Kidney (tissue), 14 donors: ENCODE data around the gene TMEM94. TPM values are rescaled to one million over a fixed set of nuclear protein-coding genes. Genes with fewer than 3 reads are reported as not detected.

Experiments
- DNase-seq, 5 donors: peaks; one replicate each; pipeline ENCODE4 v3.0.0-alpha.2; 2013 to 2020
- FAIRE-seq: peaks from 2 replicates; lab custom pipeline; 2012; peaks lifted over from hg19 to GRCh38; lab: Jason Lieb, UNC
- H3K27ac ChIP-seq, 2 donors: one replicate each; pipeline ENCODE4 v1.7.0; 2013; ENCODE audit warnings: low read depth in 2 of 2, low read length in 2 of 2, inconsistent platforms in 1 of 2
- H3K27me3 ChIP-seq: one replicate; pipeline ENCODE4 v1.7.1; 2013; ENCODE audit warnings: low read length, inconsistent platforms; ENCODE audit not compliant: control insufficient read depth, insufficient read depth
- H3K36me3 ChIP-seq, 3 donors: one replicate each; pipeline versions ENCODE4 v1.7.0 to v1.7.1; 2013; ENCODE audit warnings: low read length in 3 of 3, control low read depth in 1 of 3, inconsistent platforms in 1 of 3; ENCODE audit not compliant: insufficient read depth in 3 of 3, control insufficient read depth in 2 of 3
- H3K4me1 ChIP-seq, 3 donors: one replicate each; pipeline versions ENCODE4 v1.7.0 to v1.7.1; 2013; ENCODE audit warnings: low read length in 3 of 3, inconsistent platforms in 1 of 3, low read depth in 1 of 3; ENCODE audit not compliant: control insufficient read depth in 2 of 3, insufficient read depth in 2 of 3
- H3K4me3 ChIP-seq, 3 donors: one replicate each; pipeline versions ENCODE4 v1.7.0 to v1.8.1; 2013; ENCODE audit warnings: low read length in 3 of 3, control low read depth in 1 of 3, inconsistent platforms in 1 of 3
- H3K9ac ChIP-seq, 3 donors: one replicate each; pipeline versions ENCODE4 v1.7.0 to v1.7.1; 2013; ENCODE audit warnings: low read length in 3 of 3, control low read depth in 1 of 3, inconsistent platforms in 1 of 3
- H3K9me3 ChIP-seq, 3 donors: one replicate each; pipeline versions ENCODE4 v1.7.0 to v1.7.1; 2013; ENCODE audit warnings: low read length in 3 of 3, control low read depth in 1 of 3, inconsistent platforms in 1 of 3; ENCODE audit not compliant: control insufficient read depth in 2 of 3, insufficient read depth in 1 of 3
- CTCF ChIP-seq: IDR thresholded peaks from 3 replicates; pipeline ENCODE4 v1.5.1; 2012; ENCODE audit warnings: mild to moderate bottlenecking, moderate library complexity, borderline replicate concordance; ENCODE audit not compliant: insufficient read depth; ENCODE audit errors: extremely low read depth
- intact Hi-C: fragments of 100-400 bp; cut with DNase I; formaldehyde crosslinking; loops from one replicate; pipeline ENCODE4 v1.11.1; 2022
- polyA plus RNA-seq: library from polyadenylated mRNA; stranded (reverse); fragments of 350-450 nt; fragmentation: Illumina TruSeq; extraction: RNeasy Lipid Tissue Mini Kit (QIAGEN cat#74804); gene quantifications from one replicate; pipeline ENCODE4 v1.2.3, GENCODE V29; 2014; ENCODE audit warnings: low read depth, low replicate concordance; ENCODE audit not compliant: insufficient read depth
- total RNA-seq: library from RNA; stranded (reverse); fragmentation: NEBNext Ultra II Directional; extraction: Animal tissue kit (Norgen Biotek cat#: 25700); gene quantifications from one replicate; pipeline ENCODE4 v1.2.1, GENCODE V29; 2021
- donor health status: control.
- donor health status: control.
- donor health status: control.
- donor health status: control.
- donor health status: control.
- donor health status: DM: yes; HTN: yes; CAD: no.
- donor health status: Normal renal cell carcinoma (clear cell type).

TMEM94 gene
- total and polyA plus RNA-seq, 2 donors from 2014 or later: 49.6 to 82.6 TPM

- H3K9ac ChIP-seq: no peak overlapping the region
- H3K27ac ChIP-seq: no peak overlapping the region
- DNase-seq (no peak), FAIRE-seq (no peak)
- H3K27me3 ChIP-seq: no peaks in the 10 kb centered on the region
- H3K4me3 ChIP-seq: no peak overlapping the region
- peaks cover 0 to 23% (median 10%) of the 10 kb centered on the region in 3 donors for H3K4me1 ChIP-seq
- TF ChIP-seq CTCF: no peak
- intact Hi-C loops: no loop called here
- H3K9me3 ChIP-seq: no peaks in the 10 kb centered on the region
- peaks cover 0 to 45% (median 19%) of the 10 kb centered on the region in 3 donors for H3K36me3 ChIP-seq
Measured at GRCh38 chr17:75493476-75494129, 37.2 kb downstream of the TMEM94 start.

- no peaks in the 10 kb centered on the region for H3K9me3 ChIP-seq
- H3K27me3 ChIP-seq: no peaks in the 10 kb centered on the region
- no peak overlapping the region for H3K27ac ChIP-seq
- no peak for TF ChIP-seq CTCF
- H3K9ac ChIP-seq: no peak overlapping the region
- no peak for DNase-seq
- peaks cover 0 to 45% (median 19%) of the 10 kb centered on the region in 3 donors for H3K36me3 ChIP-seq
- peaks cover 0 to 22% (median 10%) of the 10 kb centered on the region in 3 donors for H3K4me1 ChIP-seq
- intact Hi-C loops: no loop called here
- no peak overlapping the region for H3K4me3 ChIP-seq
- no peak for FAIRE-seq
Measured at GRCh38 chr17:75494326-75494877, 38.0 kb downstream of the TMEM94 start.

GRCh38 chr17:75496005-75496404 is 39.6 kb downstream of the TMEM94 start:
- Histone ChIP-seq H3K9ac (no peak overlapping the region), H3K27ac (no peak overlapping the region)
- FAIRE-seq: no peak

More at GRCh38 chr17:75496005-75496404, 39.6 kb downstream of the TMEM94 start:
- peaks cover 0 to 21% (median under 1%) of the 10 kb centered on the region in 3 donors for H3K4me1 ChIP-seq
- intact Hi-C loops: no loop called here
- H3K36me3 ChIP-seq: peaks cover 0 to 59% (median 19%) of the 10 kb centered on the region in 3 donors
- no peaks in the 10 kb centered on the region for H3K9me3 ChIP-seq
- no peaks in the 10 kb centered on the region for H3K27me3 ChIP-seq
- no peak for DNase-seq
- TF ChIP-seq CTCF: no peak
- H3K4me3 ChIP-seq: no peak overlapping the region
